ENCODE results near the gene CBX1. TPM values are rescaled to one million over a fixed set of nuclear protein-coding genes. Genes with fewer than 3 reads are reported as not detected.

Gene CBX1
- total and polyA plus RNA-seq, 2 donors (not counting 3 experiments of a cell fraction or from before 2014, with no cell fraction given): 20.4 to 95.2 TPM

- H3K4me3 ChIP-seq (replicated peaks in 1 of 3; ENCODE audit: insufficient read depth in 1 of 3, low read depth in 1 of 3, low read length in 3 of 3): no peak overlapping the region
- TF ChIP-seq MYC (IDR thresholded peaks at IDR 0.05; ENCODE audit: low read depth, low read length): no peak
- no peak for TF ChIP-seq EZH2 (IDR thresholded peaks at IDR 0.05; ENCODE audit: borderline replicate concordance, low read depth, low read length, severe bottlenecking)
- no peak for TF ChIP-seq FOS (IDR thresholded peaks at IDR 0.05; ENCODE audit: borderline replicate concordance, insufficient read depth, low read length)
- no peak for TF ChIP-seq MAX (IDR thresholded peaks at IDR 0.05; ENCODE audit: insufficient read depth, insufficient read length)
- TF ChIP-seq JUN (IDR thresholded peaks at IDR 0.05; ENCODE audit: borderline replicate concordance, insufficient read depth, insufficient read length, low read depth): no peak
- TF ChIP-seq CTCF (IDR thresholded peaks at IDR 0.05; ENCODE audit: extremely low read depth in 1 of 2, insufficient read depth in 1 of 2, low read depth in 1 of 2, low read length in 2 of 2): no peak
- TF ChIP-seq POLR2AphosphoS5 (IDR thresholded peaks at IDR 0.05; ENCODE audit: insufficient read depth, low read depth, low read length): no peak
- TF ChIP-seq POLR2A (IDR thresholded peaks at IDR 0.05; ENCODE audit: low read depth, low read length): no peak
- no peak for TF ChIP-seq GATA2 (IDR thresholded peaks at IDR 0.05; ENCODE audit: insufficient read depth, insufficient read length, low read depth, low read length)
- no peak for FAIRE-seq
- H2AFZ ChIP-seq (ENCODE audit: low read depth, low read length): no peak overlapping the region
- H3K27ac ChIP-seq (ENCODE audit: insufficient read depth, low read depth, low read length): no peak overlapping the region
- no peaks in the 10 kb centered on the region for H3K79me2 ChIP-seq (ENCODE audit: control insufficient read depth, insufficient read depth, low read length)
- peaks cover 10 to 16% of the 10 kb centered on the region in 2 experiments for H3K36me3 ChIP-seq (ENCODE audit: control insufficient read depth in 2 of 2, extremely low read depth in 1 of 2, insufficient read depth in 2 of 2, low read length in 2 of 2)
- ChIA-PET POLR2A (no interaction called here), CTCF (interaction anchor here (1.2 to 1.7 kb wide), 2 partner anchors 9 to 46 kb away, joined by 4 to 7 read pairs; no protein-coding TSS in a partner anchor)
- no peaks in the 10 kb centered on the region for H4K20me1 ChIP-seq (replicated peaks; ENCODE audit: control insufficient read depth, extremely low read depth, insufficient read depth, low read length)
- peaks cover 15% of the 10 kb centered on the region for H3K4me1 ChIP-seq (ENCODE audit: control insufficient read depth, extremely low read depth, insufficient read depth, low read length)
- no peak overlapping the region for H3K4me2 ChIP-seq (ENCODE audit: insufficient read depth, low read length)
- no peaks in the 10 kb centered on the region for H3K27me3 ChIP-seq (ENCODE audit: control insufficient read depth in 2 of 2, insufficient read depth in 2 of 2, low read length in 2 of 2)
- no TSS peak for BruUV-seq (replicated peaks)
- no peak overlapping the region for H3K9ac ChIP-seq (replicated peaks; ENCODE audit: extremely low read depth, insufficient read depth, low read length)
- no peaks in the 10 kb centered on the region for H3K9me1 ChIP-seq (replicated peaks; ENCODE audit: control insufficient read depth, extremely low read depth, insufficient read depth, low read length)
- dilution Hi-C loops (cut with MboI; ENCODE audit: extremely low pct_ligation_motif_present, low sequenced_read_pairs) (no loop called here), intact Hi-C loops (cut with micrococcal nuclease) (no loop called here)
- no peak for DNase-seq (ENCODE audit: low read depth, low spot score)
- no peaks in the 10 kb centered on the region for H3K9me3 ChIP-seq (replicated peaks; ENCODE audit: control insufficient read depth, insufficient read depth, low read length)
These were observed 24.7 kb upstream of the CBX1 start for GRCh38 chr17:48125829-48126531.
